HL-60 (cell line): ENCODE measurements around the gene METRNL.

Source experiments
- DNase-seq, 2 experiments: peaks; one replicate each; pipeline ENCODE4 v3.0.0-alpha.2; 2010 to 2020; ENCODE audit warnings: low read depth in 1 of 2, low spot score in 1 of 2
- H3K27ac ChIP-seq: fragments of 250-450 bp; sonication (Bioruptor Pico); replicated peaks from 2 replicates; pipeline ENCODE4 v1.5.1; 2020; ENCODE audit warnings: mild to moderate bottlenecking, moderate library complexity
- H3K27me3 ChIP-seq: fragments of 250-450 bp; sonication (Bioruptor Pico); 2 replicates; pipeline ENCODE4 v1.5.1; 2021; ENCODE audit warnings: mild to moderate bottlenecking, moderate library complexity; ENCODE audit not compliant: insufficient read depth, poor library complexity, severe bottlenecking
- H3K4me3 ChIP-seq: replicated peaks from 2 replicates; pipeline ENCODE4 v1.5.1; 2011; ENCODE audit warnings: mild to moderate bottlenecking, control low read depth, low read length; ENCODE audit not compliant: insufficient read depth
- CTCF ChIP-seq: IDR thresholded peaks from one replicate; pipeline ENCODE4 v1.5.1; 2011; ENCODE audit warnings: low read length, control low read depth, inconsistent platforms; ENCODE audit not compliant: insufficient read depth
- GABPA ChIP-seq: IDR thresholded peaks from 2 replicates; pipeline ENCODE4 v1.6.1; 2012; ENCODE audit warnings: low read depth
- POLR2AphosphoS5 ChIP-seq: IDR thresholded peaks from 2 replicates; pipeline ENCODE4 v1.6.1; 2012; ENCODE audit warnings: low read depth
- REST ChIP-seq: IDR thresholded peaks from 2 replicates; pipeline ENCODE4 v1.6.1; 2012; ENCODE audit warnings: low read depth; ENCODE audit not compliant: insufficient replicate concordance
- SPI1 ChIP-seq: IDR thresholded peaks from 2 replicates; pipeline ENCODE4 v1.6.1; 2012; ENCODE audit warnings: low read depth, mild to moderate bottlenecking, borderline replicate concordance

METRNL gene

DNA sequence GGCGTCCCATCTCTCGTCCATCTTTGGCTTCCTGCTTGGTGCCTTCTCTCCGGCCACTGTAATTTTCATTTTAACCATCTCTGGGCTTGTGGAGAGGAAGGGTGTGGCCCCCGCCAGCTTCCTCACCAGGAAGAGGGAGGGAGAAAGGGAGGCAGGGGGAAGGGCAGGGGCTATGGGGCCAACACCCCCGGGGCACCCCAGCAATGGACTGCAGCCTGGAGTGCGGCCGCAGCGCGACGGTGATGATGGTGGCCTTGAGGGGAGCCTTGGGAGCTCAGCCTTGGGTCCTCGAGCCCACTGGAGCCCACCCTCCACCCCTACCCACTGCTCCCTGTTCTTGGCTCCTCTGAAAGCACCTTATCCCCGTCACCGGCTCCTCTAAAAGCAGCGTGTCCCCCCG lies 9.5 kb downstream of the METRNL start:
- no peak for DNase-seq
- no peak overlapping the region for H3K27ac ChIP-seq
- TF ChIP-seq SPI1 (no peak), REST (no peak), GABPA (no peak), CTCF (no peak), POLR2AphosphoS5 (no peak)
- H3K27me3 ChIP-seq = no peaks in the 10 kb centered on the region
- no peak overlapping the region for H3K4me3 ChIP-seq

DNA sequence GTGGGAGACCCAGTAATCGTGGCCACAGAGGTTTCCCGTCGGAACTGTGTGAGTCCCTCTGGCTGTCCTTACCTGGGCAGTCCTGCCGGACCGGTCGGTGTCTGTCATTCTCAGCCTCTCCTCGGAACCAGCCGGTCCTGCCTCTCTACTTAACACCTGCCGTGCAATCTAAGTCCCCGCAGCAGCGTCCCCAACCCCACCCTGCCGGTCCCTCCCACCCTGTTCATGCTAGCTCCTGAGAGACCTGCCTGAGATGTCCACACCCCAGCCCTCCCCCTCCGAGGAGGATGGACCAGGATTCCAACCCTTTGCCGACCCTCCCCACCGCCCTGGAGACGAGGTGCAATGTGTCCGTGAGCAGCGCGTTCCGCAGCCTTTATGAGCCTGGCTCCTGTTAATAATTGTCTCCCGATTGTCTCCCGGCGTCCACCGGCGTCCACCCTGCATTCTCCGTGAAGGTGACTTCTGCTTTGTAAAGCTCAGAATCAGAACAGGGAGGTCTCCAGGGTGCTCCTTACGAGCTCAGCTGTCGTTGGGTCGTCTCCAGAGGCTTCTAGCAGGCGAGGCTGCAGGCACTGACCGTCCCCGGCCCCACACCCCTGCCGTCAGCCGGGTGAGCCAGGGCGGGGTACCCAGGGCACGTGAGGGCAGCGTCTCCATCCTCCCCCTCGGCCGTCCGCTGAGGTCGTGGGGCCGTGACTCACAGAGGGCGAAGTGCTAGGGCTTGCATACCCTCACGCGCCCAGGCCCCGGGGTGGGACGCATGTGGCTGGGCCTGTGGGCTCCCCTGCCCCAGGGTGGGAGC lies 10.1 kb downstream of the METRNL start:
- no peak for DNase-seq
- no peaks in the 10 kb centered on the region for H3K27me3 ChIP-seq
- no peak for TF ChIP-seq REST
- H3K4me3 ChIP-seq = no peak overlapping the region
- no peak overlapping the region for H3K27ac ChIP-seq

DNA sequence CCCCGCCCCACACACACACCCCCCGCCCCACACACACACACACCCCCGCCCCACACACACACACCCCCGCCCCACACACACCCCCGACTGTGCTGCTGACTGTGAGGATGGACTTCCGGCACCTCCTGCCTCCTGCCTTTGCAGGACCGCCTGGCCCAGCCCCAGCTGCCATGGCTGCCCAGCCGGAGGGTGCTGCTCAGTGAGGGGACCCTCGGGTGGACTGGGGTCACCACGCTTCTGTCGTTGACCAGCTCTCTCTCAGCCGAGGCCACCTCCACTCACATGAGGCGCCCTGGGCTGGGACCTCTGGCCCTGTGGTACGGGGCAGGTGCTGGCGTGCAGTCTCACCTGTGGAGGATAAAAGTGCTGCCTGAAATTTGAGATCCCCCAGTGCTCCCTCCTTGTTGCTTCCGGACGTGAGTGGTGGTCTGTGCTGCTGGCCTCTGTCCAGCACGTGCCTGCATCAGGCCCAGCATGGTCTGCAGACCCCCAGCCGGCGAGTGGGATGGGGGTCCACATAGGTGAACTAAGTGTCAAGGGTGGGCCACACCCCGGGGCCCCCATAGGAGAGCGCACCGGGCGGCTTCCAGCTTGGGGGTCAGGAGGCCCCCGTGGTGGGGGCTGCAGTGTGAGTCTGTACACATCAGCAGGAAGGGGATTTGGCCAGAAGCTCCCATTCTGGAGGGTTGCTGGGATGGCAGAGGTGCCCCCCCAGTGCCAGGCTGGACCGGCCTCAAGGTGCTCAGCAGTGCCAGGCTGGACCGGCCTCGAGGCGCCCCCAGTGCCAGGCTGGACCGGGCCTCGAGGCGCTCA lies 11.2 kb downstream of the METRNL start:
- Histone ChIP-seq H3K4me3 (no peak overlapping the region), H3K27ac (no peak overlapping the region)
- TF ChIP-seq SPI1 (no peak), POLR2AphosphoS5 (no peak), REST (no peak), GABPA (no peak), CTCF (no peak)

More for the DNA sequence above, 11.2 kb downstream of the METRNL start:
- no peak for DNase-seq
- H3K27me3 ChIP-seq = no peaks in the 10 kb centered on the region
